K562 (cell line): ENCODE results near the gene PPP2R2B. TPM values are rescaled to one million over a fixed set of nuclear protein-coding genes. Genes with fewer than 3 reads are reported as not detected.

ENCODE experiments used
- ATAC-seq: fragments of 200-7000 bp; cut with Tn5 transposase; 3 replicates; pipeline ENCODE4 v1.9.1; 2020; ENCODE audit warnings: moderate library complexity
- BruUV-seq: library from RNA; stranded (reverse); fragments of 400-500 nt; replicated peaks from 2 replicates; lab custom pipeline; 2021; lab: Mats Ljungman, UMichigan
- CTCF ChIA-PET: fragments of 300-600 bp; formaldehyde crosslinking; extraction: SDS; loops from one replicate; lab custom pipeline; 2021; ENCODE audit warnings: low intra/inter-chr PET ratio; lab: Yijun Ruan, JAX
- POLR2A ChIA-PET: fragments of 300-600, 350-650 bp; sonication (Branson Sonifier 250); formaldehyde crosslinking; extraction: SDS; loops from one replicate; lab custom pipeline; 2021; ENCODE audit warnings: antibody characterized with exemption, inconsistent platforms; lab: Yijun Ruan, JAX
- DNase-seq, 4 experiments: peaks; one replicate each; pipeline versions ENCODE4 v3.0.0 to v3.0.0-alpha.2; 2011 to 2018; ENCODE audit warnings: low spot score in 3 of 4, mixed read lengths in 3 of 4; ENCODE audit errors: extremely low read depth in 1 of 4
- FAIRE-seq: peaks from 2 replicates; lab custom pipeline; 2011; peaks lifted over from hg19 to GRCh38; lab: Jason Lieb, UNC
- H2AFZ ChIP-seq: 2 replicates; pipeline ENCODE4 v1.6.0; 2011; ENCODE audit warnings: low read depth, low read length, control low read depth, inconsistent platforms
- H3K27ac ChIP-seq: fragments of 200-600 bp; 3 replicates; pipeline ENCODE4 v1.8.0; 2011; ENCODE audit warnings: low read depth, mild to moderate bottlenecking, control low read depth, inconsistent platforms, low read length, moderate library complexity, mixed read lengths; ENCODE audit errors: extremely low read depth
- H3K27me3 ChIP-seq, 2 experiments: fragments of 300-600 bp in 1 of 2; 2 replicates in 1 of 2; 3 replicates in 1 of 2; pipeline versions ENCODE4 v1.6.0 to v1.8.0; 2011; ENCODE audit warnings: inconsistent platforms in 2 of 2, low read length in 2 of 2, mild to moderate bottlenecking in 1 of 2, mixed read lengths in 1 of 2, moderate library complexity in 1 of 2; ENCODE audit not compliant: control insufficient read depth in 2 of 2, insufficient read depth in 2 of 2
- H3K36me3 ChIP-seq: fragments of 300-600 bp; 3 replicates; pipeline ENCODE4 v1.8.0; 2011; ENCODE audit warnings: mild to moderate bottlenecking, low read length, inconsistent platforms; ENCODE audit not compliant: control insufficient read depth, insufficient read depth
- H3K4me1 ChIP-seq, 2 experiments: fragments of 200-600 bp in 1 of 2; replicated peaks in 1 of 2; 2 replicates in 1 of 2; 3 replicates in 1 of 2; pipeline versions ENCODE4 v1.5.1 to v1.8.0; 2011; ENCODE audit warnings: inconsistent platforms in 2 of 2, low read length in 2 of 2, mild to moderate bottlenecking in 1 of 2, mixed read lengths in 1 of 2, moderate library complexity in 1 of 2; ENCODE audit not compliant: control insufficient read depth in 2 of 2, insufficient read depth in 2 of 2
- H3K4me2 ChIP-seq: 2 replicates; pipeline ENCODE4 v1.6.1; 2011; ENCODE audit warnings: low read length, control low read depth, inconsistent platforms, mixed read lengths; ENCODE audit not compliant: insufficient read depth
- H3K4me3 ChIP-seq: fragments of 200-600 bp; sonication (generic), shearing (Covaris generic); 2 replicates; pipeline ENCODE4 v1.5.1; 2016; ENCODE audit warnings: control low read depth, inconsistent platforms
- H3K79me2 ChIP-seq: fragments of 200-600 bp; 3 replicates; pipeline ENCODE4 v1.8.0; 2011; ENCODE audit warnings: low read length, inconsistent platforms; ENCODE audit not compliant: control insufficient read depth, insufficient read depth
- H3K9ac ChIP-seq, 2 experiments: 2 replicates each; pipeline versions ENCODE4 v1.6.0 to v1.6.1; 2011; ENCODE audit warnings: low read depth in 2 of 2, low read length in 2 of 2, control low read depth in 1 of 2, inconsistent platforms in 1 of 2, mild to moderate bottlenecking in 1 of 2, mixed read lengths in 1 of 2; ENCODE audit not compliant: insufficient read depth in 1 of 2
- H3K9me1 ChIP-seq: one replicate; pipeline ENCODE4 v1.6.0; 2011; ENCODE audit warnings: inconsistent platforms, mild to moderate bottlenecking, low read length, moderate library complexity; ENCODE audit not compliant: control insufficient read depth, insufficient read depth
- H3K9me3 ChIP-seq: replicated peaks from 2 replicates; pipeline ENCODE4 v1.5.1; 2011; ENCODE audit warnings: low read depth, low read length, inconsistent platforms; ENCODE audit not compliant: control insufficient read depth, insufficient read depth
- H4K20me1 ChIP-seq: replicated peaks from 2 replicates; pipeline ENCODE4 v1.6.1; 2011; ENCODE audit warnings: low read length, inconsistent platforms, mixed read lengths; ENCODE audit not compliant: control insufficient read depth, insufficient read depth
- CEBPG ChIP-seq, 3 experiments: fragments of 200-800 bp in 1 of 3; sonication (Bioruptor generic) in 1 of 3; sonication (generic) in 1 of 3; formaldehyde crosslinking in 1 of 3; IDR thresholded peaks in 2 of 3; conservative IDR thresholded peaks in 1 of 3; 2 replicates each; pipeline versions ENCODE4 v1.6.1 to v1.8.0; 2016 to 2022; ENCODE audit warnings: missing compliant biosample characterization in 2 of 3, missing genetic modification characterization in 2 of 3, mild to moderate bottlenecking in 1 of 3, missing genetic modification reagents in 1 of 3
- NR2F6 ChIP-seq: fragments of 450-650 bp; formaldehyde crosslinking; IDR thresholded peaks from 2 replicates; pipeline ENCODE4 v1.4.0; 2020; ENCODE audit warnings: mild to moderate bottlenecking
- PCBP2 ChIP-seq: fragments of 200-400 bp; formaldehyde crosslinking; IDR thresholded peaks from 2 replicates; pipeline ENCODE4 v1.6.1; 2018; ENCODE audit warnings: low read length, low read depth, mild to moderate bottlenecking, moderate library complexity; ENCODE audit not compliant: poor library complexity, severe bottlenecking
- RERE ChIP-seq: sonication (generic); formaldehyde crosslinking; IDR thresholded peaks from 2 replicates; pipeline ENCODE4 v1.8.0; 2023; ENCODE audit warnings: missing genetic modification reagents, mild to moderate bottlenecking, borderline replicate concordance
- TAF15 ChIP-seq: fragments of 200-400 bp; formaldehyde crosslinking; IDR thresholded peaks from 2 replicates; pipeline ENCODE4 v1.6.1; 2017; ENCODE audit warnings: mild to moderate bottlenecking, low read depth, low read length, moderate library complexity
- ZNF175 ChIP-seq: fragments of 200-800 bp; sonication (Bioruptor generic); IDR thresholded peaks from 2 replicates; pipeline ENCODE4 v1.6.1; 2016; ENCODE audit warnings: low read depth, mild to moderate bottlenecking, missing genetic modification characterization, missing compliant biosample characterization
- ZNF354B ChIP-seq: fragments of 250-450 bp; sonication (Bioruptor Pico); IDR thresholded peaks from 2 replicates; pipeline ENCODE4 v1.4.0; 2020
- ZNF445 ChIP-seq: fragments of 250-450 bp; sonication (Bioruptor Pico); IDR thresholded peaks from 2 replicates; pipeline ENCODE4 v1.4.0; 2020; ENCODE audit warnings: low read depth, mild to moderate bottlenecking, moderate library complexity
- ZNF644 ChIP-seq: fragments of 200-800 bp; sonication (Bioruptor generic); IDR thresholded peaks from 2 replicates; pipeline ENCODE4 v1.6.1; 2016; ENCODE audit warnings: low read depth, missing genetic modification characterization, missing compliant biosample characterization
- WGBS: fragments of 100-300 bp; shearing (Covaris generic); methylation state at CpG from one replicate; pipeline ENCODE4 v1.1.6; 2016; ENCODE audit warnings: low coverage, mixed read lengths; ENCODE audit not compliant: insufficient coverage; ENCODE audit errors: missing lambda C conversion rate; 5-methylcytosine and 5-hydroxymethylcytosine counted together
- in situ Hi-C: fragments of 300-500 bp; cut with MboI; formaldehyde crosslinking; loops from 4 replicates; pipeline ENCODE4 v1.15.0; 2018; ENCODE audit warnings: inconsistent platforms, mixed read lengths
- intact Hi-C: fragments of 100-400 bp; cut with micrococcal nuclease; formaldehyde crosslinking; loops from 2 replicates; pipeline ENCODE4 v1.14.2; 2022
- polyA plus RNA-seq, 8 experiments: library from polyadenylated mRNA; depleted of rRNA in 4 of 8; stranded (reverse) in 5 of 8; unstranded in 3 of 8; fragments of >200 nt; fragmentation: Nextera tagmentation in 2 of 8; fragmentation: Illumina TruSeq in 1 of 8; extraction: Ambion mirVana in 2 of 8; extraction: Trizol in 1 of 8; gene quantifications; 2 replicates each; pipeline versions ENCODE4 v1.2.1 to v1.2.3, GENCODE V29; 2011 to 2014; ENCODE audit warnings: inconsistent platforms in 1 of 8, missing spikeins in 1 of 8
- total RNA-seq, 7 experiments: library from RNA; depleted of rRNA in 6 of 7; stranded (reverse); fragments of >200 nt in 6 of 7; fragmentation: Illumina TruSeq in 2 of 7; extraction: Trizol in 2 of 7; gene quantifications; 2 replicates each; pipeline versions ENCODE4 v1.2.1 to v1.2.3, GENCODE V29; 2011 to 2021; ENCODE audit warnings: low replicate concordance in 1 of 7
- TF ChIP-seq, protein P1 (sequence below): fragments of 450-650 bp; IDR thresholded peaks from 2 replicates; pipeline ENCODE4 v1.6.1; 2017; ENCODE audit warnings: antibody characterized with exemption, mild to moderate bottlenecking

PPP2R2B gene
- total and polyA plus RNA-seq, 9 of the 15 experiments (the other 6 are each of a cell fraction or from before 2014, with no cell fraction given): not detected

DNA sequence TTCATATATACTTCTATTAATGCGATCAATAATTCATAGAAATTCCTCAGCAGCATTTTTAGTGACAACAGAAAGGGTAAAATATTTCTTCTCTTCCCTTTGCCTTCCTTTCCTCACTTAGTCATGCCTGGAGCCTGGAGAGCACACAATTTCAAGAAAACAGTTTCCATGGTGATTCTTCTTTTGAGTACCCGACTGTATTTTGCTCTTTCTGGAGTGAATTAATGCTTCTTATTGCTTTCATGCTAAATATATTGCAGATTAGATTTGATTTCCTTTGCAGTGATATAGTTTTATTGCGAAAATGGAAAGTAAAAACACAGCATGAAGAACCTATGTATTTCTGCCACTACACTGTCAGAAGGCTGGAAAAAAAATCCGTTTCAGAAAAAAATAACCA, 153.5 kb downstream of the PPP2R2B start (continued):
- TF ChIP-seq, protein P1, sequence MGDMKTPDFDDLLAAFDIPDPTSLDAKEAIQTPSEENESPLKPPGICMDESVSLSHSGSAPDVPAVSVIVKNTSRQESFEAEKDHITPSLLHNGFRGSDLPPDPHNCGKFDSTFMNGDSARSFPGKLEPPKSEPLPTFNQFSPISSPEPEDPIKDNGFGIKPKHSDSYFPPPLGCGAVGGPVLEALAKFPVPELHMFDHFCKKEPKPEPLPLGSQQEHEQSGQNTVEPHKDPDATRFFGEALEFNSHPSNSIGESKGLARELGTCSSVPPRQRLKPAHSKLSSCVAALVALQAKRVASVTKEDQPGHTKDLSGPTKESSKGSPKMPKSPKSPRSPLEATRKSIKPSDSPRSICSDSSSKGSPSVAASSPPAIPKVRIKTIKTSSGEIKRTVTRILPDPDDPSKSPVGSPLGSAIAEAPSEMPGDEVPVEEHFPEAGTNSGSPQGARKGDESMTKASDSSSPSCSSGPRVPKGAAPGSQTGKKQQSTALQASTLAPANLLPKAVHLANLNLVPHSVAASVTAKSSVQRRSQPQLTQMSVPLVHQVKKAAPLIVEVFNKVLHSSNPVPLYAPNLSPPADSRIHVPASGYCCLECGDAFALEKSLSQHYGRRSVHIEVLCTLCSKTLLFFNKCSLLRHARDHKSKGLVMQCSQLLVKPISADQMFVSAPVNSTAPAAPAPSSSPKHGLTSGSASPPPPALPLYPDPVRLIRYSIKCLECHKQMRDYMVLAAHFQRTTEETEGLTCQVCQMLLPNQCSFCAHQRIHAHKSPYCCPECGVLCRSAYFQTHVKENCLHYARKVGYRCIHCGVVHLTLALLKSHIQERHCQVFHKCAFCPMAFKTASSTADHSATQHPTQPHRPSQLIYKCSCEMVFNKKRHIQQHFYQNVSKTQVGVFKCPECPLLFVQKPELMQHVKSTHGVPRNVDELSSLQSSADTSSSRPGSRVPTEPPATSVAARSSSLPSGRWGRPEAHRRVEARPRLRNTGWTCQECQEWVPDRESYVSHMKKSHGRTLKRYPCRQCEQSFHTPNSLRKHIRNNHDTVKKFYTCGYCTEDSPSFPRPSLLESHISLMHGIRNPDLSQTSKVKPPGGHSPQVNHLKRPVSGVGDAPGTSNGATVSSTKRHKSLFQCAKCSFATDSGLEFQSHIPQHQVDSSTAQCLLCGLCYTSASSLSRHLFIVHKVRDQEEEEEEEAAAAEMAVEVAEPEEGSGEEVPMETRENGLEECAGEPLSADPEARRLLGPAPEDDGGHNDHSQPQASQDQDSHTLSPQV: no peak
- TF ChIP-seq ZNF644 (tag): no peak
- TF ChIP-seq, all 486 proteins: peak for 0

GRCh38 chr5:146722361-146722779, 156.2 kb downstream of the PPP2R2B start:
- no peak for FAIRE-seq
- H3K36me3 ChIP-seq: no peaks in the 10 kb centered on the region
- TF ChIP-seq ZNF445: no peak
- no peak for TF ChIP-seq ZNF354B
- no peak for TF ChIP-seq NR2F6 (CRISPR knock-in tag)
- TF ChIP-seq PCBP2: no peak
- TF ChIP-seq TAF15: no peak
- TF ChIP-seq RERE: no peak
- no peak for TF ChIP-seq CEBPG (CRISPR knock-in tag; IDR thresholded peaks at IDR 0.05)
- TF ChIP-seq CEBPG (tag; conservative IDR thresholded peaks at IDR 0.05 in 1 of 2, IDR thresholded peaks at IDR 0.05 in 1 of 2): 0 out of 4 replicates have a peak, but pooled peaks of 1 of the 2 experiments have one; percentile 28
- no peak for TF ChIP-seq ZNF175 (CRISPR knock-in tag)

More at GRCh38 chr5:146722361-146722779, 156.2 kb downstream of the PPP2R2B start:
- H3K9ac ChIP-seq: no peak overlapping the region
- BruUV-seq: no TSS peak
- no peak overlapping the region for H3K4me3 ChIP-seq
- no peak overlapping the region for H3K4me2 ChIP-seq
- no peak overlapping the region for H2AFZ ChIP-seq
- in situ Hi-C loops (no loop called here), intact Hi-C loops (no loop called here)
- no peaks in the 10 kb centered on the region for H3K79me2 ChIP-seq
- H4K20me1 ChIP-seq: no peaks in the 10 kb centered on the region
- no peak for ATAC-seq
- no peaks in the 10 kb centered on the region for H3K9me3 ChIP-seq
- POLR2A ChIA-PET: no interaction called here
- no peaks in the 10 kb centered on the region for H3K4me1 ChIP-seq
- no peaks in the 10 kb centered on the region for H3K27me3 ChIP-seq
- no peak overlapping the region for H3K27ac ChIP-seq
- CTCF ChIA-PET: no interaction called here
- no peak for DNase-seq
- H3K9me1 ChIP-seq: no peaks in the 10 kb centered on the region
- WGBS: 0% methylated on average over 1 of the region's 1 CpG
